Measurements from ENCODE around the gene IFT25.
A peak's percentile ranks its signal among the peaks of the same experiment; 100 is the strongest.

IFT25 gene

DNA sequence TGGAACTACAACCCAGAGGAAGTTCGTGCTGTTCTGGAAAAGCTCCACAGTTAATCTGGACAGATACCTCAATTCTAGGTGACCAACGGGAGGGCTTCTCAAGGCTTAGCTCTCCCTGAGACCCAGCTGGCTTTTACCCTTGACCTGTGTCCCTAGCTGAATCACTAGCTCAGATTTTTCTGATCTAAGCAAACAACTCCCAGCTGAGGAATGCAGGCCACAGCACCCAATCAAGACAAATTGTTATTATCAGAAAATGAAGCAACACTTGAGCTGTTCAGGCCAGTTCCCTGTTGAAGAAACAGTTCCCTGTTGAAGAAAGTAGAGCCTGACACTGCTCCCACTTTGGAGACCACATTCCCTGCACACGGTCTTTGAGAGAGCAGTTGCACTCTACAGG lies 35.6 kb downstream of the IFT25 start:
- TF ChIP-seq, protein P1, sequence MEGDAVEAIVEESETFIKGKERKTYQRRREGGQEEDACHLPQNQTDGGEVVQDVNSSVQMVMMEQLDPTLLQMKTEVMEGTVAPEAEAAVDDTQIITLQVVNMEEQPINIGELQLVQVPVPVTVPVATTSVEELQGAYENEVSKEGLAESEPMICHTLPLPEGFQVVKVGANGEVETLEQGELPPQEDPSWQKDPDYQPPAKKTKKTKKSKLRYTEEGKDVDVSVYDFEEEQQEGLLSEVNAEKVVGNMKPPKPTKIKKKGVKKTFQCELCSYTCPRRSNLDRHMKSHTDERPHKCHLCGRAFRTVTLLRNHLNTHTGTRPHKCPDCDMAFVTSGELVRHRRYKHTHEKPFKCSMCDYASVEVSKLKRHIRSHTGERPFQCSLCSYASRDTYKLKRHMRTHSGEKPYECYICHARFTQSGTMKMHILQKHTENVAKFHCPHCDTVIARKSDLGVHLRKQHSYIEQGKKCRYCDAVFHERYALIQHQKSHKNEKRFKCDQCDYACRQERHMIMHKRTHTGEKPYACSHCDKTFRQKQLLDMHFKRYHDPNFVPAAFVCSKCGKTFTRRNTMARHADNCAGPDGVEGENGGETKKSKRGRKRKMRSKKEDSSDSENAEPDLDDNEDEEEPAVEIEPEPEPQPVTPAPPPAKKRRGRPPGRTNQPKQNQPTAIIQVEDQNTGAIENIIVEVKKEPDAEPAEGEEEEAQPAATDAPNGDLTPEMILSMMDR (IDR thresholded peaks at IDR 0.05; ENCODE audit: control insufficient read depth, insufficient read depth, low read depth, low read length, missing control alignments): no peak
- no peak overlapping the region for H3K4me3 ChIP-seq (ENCODE audit: control insufficient read depth, low read depth, low read length)
- DNase-seq (ENCODE audit: low read depth): no peak

DNA sequence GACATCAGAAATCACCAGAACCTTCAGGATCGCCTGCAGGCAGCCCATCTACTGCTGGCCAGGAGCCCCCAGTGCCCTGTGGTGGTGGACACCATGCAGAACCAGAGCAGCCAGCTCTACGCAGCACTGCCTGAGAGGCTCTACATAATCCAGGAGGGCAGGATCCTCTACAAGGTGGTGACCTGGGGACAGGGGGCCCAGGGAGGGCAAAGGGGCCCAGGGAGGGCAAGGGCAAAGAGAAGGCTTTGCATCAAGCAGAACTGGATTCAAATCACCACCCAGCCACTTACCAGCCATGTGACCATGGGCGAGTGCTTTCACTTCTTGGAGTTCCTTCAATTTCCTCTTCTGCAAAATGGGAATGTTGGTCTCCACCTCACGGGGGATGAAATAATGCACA lies 39.4 kb downstream of the IFT25 start:
- DNase-seq (ENCODE audit: low read depth): no peak

DNA sequence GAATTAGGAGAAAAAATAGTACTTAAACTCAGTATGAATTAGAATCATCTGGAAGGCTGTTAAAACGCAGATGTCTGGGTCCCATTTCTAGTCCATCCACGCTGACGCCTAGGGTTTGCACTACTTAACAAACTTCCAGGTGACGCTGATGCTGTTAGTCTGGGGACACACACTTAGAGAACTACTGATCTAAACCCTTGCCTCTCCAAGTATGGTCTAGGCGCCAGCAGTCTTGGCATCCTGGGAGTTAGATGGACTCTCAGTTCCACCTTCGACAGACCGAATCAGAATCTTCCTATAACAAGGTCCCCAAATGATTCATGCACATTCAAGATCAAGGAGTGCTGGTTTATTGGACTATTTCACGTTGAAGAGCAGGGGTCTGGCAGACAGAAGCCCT lies 40.0 kb downstream of the IFT25 start:
- TF ChIP-seq, protein P1 (IDR thresholded peaks at IDR 0.05; ENCODE audit: control insufficient read depth, insufficient read depth, low read depth, low read length, missing control alignments): no peak
- H3K4me3 ChIP-seq (ENCODE audit: control insufficient read depth, low read depth, low read length): no peak overlapping the region
- no peak for DNase-seq (ENCODE audit: low read depth)

More for the DNA sequence above, 39.4 kb downstream of the IFT25 start:
- TF ChIP-seq, protein P1 (IDR thresholded peaks at IDR 0.05; ENCODE audit: control insufficient read depth, insufficient read depth, low read depth, low read length, missing control alignments): no peak
- H3K4me3 ChIP-seq (ENCODE audit: control insufficient read depth, low read depth, low read length): no peak overlapping the region

DNA sequence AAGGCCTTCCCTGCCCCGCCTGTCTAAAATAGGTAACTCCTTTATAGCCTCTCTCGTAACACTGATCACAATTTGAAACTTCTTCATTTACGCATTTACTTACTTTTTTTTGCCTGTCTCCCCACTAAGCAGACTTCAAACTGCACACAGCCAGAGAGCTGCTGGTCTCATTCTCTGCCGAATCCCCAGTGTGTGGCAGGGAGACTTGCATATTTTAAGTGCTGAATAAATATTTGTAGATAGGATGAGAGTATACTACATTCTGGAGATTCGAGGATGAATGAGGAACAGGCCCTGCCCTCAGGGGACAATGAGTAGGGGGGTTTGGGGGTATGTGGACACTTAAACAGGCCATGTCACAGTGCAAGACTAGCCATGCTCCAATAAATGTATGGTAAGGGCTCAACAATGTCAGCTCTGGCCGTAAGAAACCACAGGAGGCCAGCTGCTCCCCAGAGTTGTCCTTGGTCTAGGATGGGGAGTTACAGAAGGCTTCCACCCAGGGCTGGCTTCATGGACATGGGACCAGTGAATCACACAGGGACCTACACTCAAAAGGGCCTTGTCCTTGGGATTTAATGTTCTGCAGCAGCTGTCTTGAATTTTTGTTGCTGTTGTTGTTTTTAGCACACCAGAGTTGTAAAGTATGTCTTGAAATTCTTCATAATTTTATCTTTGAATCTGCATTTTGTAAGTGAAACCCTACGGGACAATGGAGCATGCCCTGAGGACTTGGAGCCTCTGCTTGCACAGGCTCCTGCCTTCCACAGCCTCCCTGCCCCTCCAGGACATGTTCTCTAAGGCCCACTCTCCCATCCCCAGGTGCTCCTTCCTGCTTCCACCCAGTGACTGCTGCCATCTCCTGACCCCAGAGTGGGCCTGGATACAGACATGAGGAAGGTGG lies 43.0 kb downstream of the IFT25 start:
- no peak for DNase-seq (ENCODE audit: low read depth)
- H3K4me3 ChIP-seq (ENCODE audit: control insufficient read depth, low read depth, low read length): no peak overlapping the region
- TF ChIP-seq, protein P1 (IDR thresholded peaks at IDR 0.05; ENCODE audit: control insufficient read depth, insufficient read depth, low read depth, low read length, missing control alignments): no peak

DNA sequence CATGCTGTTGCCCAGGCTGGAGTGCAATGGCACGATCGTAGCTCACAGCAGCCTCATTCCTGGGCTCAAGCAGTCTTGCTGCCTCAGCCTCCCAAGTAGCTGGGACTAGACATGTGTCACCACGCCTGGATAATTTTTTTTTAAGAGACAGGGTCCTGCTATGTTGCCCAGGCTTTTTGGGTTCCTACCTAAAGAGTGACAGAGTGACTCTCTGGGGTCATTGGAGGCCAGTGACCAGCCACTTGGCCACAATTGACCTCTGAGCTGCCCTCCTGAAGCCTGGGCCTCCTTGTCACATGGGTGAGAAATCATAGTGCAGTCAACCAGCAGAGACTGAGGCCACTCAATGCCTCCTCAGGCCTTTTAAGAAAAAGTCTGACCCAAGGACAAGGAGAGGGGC lies 45.8 kb downstream of the IFT25 start:
- no peak overlapping the region for H3K4me3 ChIP-seq (ENCODE audit: control insufficient read depth, low read depth, low read length)
- TF ChIP-seq, protein P1 (IDR thresholded peaks at IDR 0.05; ENCODE audit: control insufficient read depth, insufficient read depth, low read depth, low read length, missing control alignments): no peak

DNA sequence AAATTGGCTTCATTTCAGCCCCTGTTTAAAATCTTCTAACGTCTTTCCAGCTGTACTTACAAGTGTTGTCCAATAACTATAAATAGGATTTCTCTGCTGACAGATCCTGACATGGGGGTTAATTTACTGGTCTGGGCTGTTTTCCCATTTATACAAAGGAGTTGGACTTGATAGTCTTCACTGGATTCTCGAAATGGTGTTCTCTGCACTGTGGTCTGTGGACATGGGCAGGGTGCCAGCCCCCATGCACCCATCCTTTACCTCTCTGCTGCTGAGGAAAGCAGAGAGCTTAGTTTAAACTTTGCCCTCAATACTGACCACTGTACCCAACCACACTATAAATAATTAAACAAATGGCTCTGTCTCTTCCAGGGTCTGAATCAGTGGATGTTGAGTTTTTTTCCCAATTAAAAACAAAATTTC lies 46.3 kb downstream of the IFT25 start:
- peak; percentile 11 for DNase-seq (ENCODE audit: low read depth)
- TF ChIP-seq, protein P1 (IDR thresholded peaks at IDR 0.05; ENCODE audit: control insufficient read depth, insufficient read depth, low read depth, low read length, missing control alignments): no peak
- H3K4me3 ChIP-seq (ENCODE audit: control insufficient read depth, low read depth, low read length): no peak overlapping the region

More for the DNA sequence above, 45.8 kb downstream of the IFT25 start:
- no peak for DNase-seq (ENCODE audit: low read depth)
